SK-MEL-5 (cell line): ENCODE results near the gene XRCC6. TPM values are rescaled to one million over a fixed set of nuclear protein-coding genes. Genes with fewer than 3 reads are reported as not detected.
A peak's percentile ranks its signal among the peaks of the same experiment; 100 is the strongest.
"Not testable (repeated sequence)": the region's sequence is repeated elsewhere in the genome, so short reads cannot be mapped to it uniquely, and the experiment has no call there.

Source experiments
- DNase-seq: peaks from one replicate; pipeline ENCODE4 v3.0.0-alpha.2; 2016; ENCODE audit warnings: low read depth, low spot score
- in situ Hi-C: cut with HindIII; loops from 2 replicates; pipeline ENCODE4 v1.10.0; 2016; ENCODE audit warnings: low sequenced_read_pairs, high pct_unique_total_duplicates, low pct_unique_long_range_greater_than_20kb
- total RNA-seq: library from RNA; depleted of rRNA; stranded (reverse); fragments of >200 nt; shearing (Covaris generic); gene quantifications from 2 replicates; pipeline ENCODE4 v1.2.3, GENCODE V29; 2014

XRCC6 gene
- total RNA-seq, 1 experiment from 2014 or later = 584 TPM

DNA sequence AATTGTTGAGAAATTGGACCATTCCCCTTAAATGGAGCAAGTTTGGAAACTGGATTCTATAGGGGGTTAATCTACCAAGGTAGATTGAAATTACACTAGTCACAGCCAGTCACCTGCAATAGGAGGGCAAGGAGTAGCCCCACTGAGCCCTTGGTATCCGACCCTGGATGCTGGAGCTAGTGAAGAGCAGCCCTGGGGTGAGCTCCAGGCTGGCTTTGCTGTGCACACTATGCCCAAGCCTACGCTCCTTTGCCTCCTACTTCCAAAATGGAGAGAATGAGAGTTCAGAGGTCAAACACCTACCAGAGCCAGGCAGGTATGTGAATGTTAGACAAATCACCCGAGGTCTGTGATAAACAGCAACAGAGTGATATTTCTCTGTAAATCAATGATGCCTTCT, 43.9 kb downstream of the XRCC6 start:
- in situ Hi-C loops = no loop called here

DNA sequence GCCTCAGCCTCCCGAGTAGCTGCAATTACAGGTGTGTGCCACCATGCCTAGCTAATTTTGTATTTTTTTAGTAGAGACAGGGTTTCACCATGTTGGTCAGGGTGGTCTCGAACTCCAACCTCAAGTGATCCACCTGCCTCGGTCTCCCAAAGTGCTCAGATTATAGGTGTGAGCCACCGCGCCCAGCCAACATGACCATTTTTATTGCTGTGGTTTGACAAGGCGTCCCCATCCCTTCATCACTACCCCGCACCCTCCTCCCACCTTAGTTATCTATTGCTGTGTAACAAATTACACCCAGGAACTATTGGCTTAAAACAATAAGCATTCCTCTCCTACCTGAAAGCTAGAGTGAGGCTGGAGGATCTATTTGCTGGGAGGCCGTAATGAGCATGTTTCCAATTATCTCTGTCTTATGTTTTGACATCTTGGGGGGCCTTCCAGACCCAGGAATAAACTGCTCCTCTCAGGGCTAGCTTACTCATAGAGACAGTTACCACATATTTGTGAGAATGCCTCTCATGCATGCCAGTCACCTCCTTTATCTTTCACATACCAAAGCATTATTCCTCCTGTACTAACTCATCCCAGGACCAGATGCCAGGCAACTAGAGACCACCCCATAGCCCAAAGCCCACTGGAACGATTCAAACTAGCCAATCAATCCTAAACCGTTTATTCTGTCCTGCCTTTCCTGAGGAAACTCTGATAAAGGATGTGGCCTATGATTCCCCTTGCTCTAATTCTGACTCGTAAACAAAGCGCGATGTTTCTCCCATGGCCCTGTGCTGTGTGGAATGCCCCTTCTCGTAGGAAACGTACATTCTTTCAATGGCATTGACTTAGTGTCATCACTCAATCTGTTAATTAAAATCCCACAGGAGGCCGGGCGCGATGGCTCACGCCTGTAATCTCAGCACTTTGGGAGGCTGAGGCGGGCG, 48.1 kb downstream of the XRCC6 start:
- DNase-seq = no peak
- in situ Hi-C loops = no loop called here

More for the DNA sequence above, 43.9 kb downstream of the XRCC6 start:
- no peak for DNase-seq

DNA sequence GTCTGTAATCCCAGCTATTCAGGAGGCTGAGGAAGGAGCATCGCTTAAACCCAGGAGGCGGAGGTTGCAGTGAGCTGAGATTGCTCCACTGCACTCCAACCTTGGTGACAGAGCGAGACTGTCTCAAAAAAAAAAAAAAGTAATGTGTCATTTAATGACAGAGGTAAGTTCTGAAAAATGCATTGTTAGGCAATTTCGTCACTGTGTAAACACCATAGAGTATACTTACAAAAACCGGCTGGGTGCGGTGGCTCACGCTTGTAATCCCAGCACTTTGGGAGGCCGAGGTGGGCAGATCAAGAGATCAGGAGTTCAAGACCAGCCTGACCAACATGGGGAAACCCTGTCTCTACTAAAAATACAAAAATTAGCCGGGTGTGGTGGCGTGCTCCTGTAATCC, 51.0 kb downstream of the XRCC6 start:
- in situ Hi-C loops = not testable (repeated sequence)

DNA sequence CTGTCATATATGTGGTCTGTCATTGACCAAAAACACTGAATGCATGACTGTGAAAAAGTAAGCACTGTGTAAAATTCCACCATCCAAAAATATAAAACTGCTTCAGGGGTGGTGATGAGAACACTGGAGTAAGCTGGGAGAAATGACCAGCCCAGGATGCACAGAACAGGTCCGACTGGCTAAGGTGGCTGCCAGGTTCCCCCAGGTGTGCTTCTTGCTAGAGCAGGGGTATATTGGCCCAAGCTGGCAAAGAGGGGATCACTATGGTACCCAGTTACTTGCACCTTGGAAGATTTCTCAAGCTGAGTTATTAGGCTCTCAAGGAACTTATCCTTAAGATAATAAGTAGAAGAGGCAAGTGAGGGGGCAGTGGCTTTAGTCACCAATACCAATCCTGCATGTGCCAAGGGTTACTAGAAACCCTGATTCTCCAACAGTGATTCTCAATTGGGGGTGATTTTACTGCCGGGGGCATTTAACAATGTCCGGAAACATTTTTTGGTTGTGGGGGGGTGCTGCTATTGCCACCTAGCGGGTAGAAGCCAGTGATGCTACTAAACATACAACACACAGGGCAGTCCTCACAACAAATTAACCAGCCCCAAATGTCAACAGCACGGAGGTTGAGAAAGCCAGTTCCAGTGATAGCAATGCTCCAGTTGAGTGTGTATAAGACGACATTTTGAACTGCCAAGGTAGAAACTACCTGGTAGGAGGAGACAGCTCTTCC, 51.9 kb downstream of the XRCC6 start:
- in situ Hi-C loops = no loop called here
- peak; percentile 67 for DNase-seq

More for the DNA sequence above, 51.0 kb downstream of the XRCC6 start:
- DNase-seq = not testable (repeated sequence)

DNA sequence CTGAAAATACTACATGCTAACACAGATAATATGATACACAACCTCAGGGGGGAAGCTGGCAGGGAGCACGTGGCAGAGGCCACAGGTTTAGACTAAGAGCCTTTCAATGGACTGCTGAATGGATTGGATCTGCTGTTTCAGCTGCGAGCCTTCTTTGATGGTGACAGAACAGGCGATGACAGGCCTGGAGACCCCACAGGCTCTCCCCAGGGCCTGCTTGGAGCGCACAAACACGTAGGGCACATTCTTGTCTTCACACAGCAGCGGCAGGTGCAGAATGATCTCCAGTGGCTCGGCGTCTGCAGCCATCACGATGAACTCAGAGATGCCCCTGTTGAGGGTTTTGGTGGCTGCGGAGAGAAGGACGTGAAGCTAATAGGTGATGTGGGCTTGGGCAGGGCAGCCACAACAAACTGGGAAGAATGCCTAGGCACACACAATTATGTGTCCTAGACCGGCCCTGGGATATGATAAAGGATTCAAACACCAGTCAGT, 53.8 kb downstream of the XRCC6 start:
- in situ Hi-C loops = no loop called here
- DNase-seq = no peak

DNA sequence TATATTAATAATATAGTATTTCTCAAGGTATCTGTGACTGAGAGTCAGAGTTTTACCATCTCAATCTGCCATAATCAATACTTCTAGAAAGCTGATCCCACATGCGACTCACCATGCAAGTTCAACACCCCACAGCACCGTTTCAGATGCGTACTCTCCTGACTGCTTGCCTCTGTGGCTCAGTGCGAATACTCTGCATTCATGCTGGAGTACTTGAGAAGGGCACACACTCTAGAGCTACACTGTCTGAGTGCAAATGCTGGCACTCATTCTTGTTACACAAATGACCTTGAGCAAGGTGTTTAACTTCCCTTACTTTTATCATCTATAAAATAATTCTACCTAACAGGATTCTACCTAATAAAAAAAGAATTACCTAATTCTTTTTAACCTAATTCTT, 55.0 kb downstream of the XRCC6 start:
- in situ Hi-C loops = no loop called here

DNA sequence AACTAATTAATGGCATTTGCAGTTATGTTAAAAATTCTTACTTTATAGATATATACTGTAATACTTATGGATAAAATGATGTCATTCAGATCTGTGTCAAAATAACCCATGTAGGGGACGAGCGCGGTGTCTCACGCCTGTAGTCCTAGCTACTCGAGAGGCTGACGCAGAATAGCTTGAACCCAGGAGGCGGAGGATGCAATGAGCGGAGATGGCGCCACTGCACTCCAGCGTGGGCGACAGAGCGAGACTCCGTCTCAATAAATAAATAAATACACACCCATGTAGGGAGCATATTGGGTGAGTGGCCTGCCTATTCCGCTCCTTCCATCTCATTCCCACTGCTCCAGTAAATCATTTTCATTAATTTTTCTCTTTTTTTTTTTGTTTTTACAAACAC, 60.5 kb downstream of the XRCC6 start:
- in situ Hi-C loops = no loop called here
- DNase-seq = peak; percentile 16

More for the DNA sequence above, 55.0 kb downstream of the XRCC6 start:
- DNase-seq = no peak

DNA sequence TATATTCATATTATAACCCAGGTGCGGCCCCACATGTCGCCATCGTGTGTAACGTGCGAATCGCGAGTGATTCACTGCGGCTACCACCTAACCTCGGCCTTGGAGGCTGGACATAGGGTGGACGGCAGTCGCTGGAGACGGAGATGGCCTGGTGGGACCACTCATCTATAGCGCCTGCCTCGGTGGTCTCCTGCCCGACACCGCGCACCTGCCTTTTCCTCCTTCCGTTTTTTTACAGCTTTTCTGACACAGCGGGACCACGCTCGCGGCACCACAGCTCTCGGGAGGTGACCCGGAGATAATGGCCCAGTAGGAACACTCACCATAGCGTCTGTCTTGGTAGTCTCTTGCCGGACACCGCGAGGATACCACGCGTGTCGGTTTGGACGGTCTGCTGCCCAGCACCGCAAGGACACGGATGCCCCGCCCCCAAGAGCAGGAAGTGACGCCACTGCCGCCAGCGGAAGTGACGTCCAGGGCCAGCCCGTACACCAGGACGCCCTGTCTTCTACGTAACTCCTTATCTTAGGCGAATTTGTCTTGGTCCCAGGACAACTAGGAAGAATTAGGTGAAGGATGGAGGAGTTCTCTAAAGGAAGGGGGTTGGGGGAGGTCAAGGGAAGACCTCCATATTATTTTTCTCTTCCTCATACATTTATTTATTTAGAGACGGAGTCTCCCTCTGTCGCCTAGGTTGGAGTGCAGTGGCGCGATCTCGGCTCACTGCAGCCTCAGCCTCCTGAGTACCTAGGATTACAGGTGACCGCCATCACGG, 61.1 kb downstream of the XRCC6 start:
- peak; percentile 83 for DNase-seq

DNA sequence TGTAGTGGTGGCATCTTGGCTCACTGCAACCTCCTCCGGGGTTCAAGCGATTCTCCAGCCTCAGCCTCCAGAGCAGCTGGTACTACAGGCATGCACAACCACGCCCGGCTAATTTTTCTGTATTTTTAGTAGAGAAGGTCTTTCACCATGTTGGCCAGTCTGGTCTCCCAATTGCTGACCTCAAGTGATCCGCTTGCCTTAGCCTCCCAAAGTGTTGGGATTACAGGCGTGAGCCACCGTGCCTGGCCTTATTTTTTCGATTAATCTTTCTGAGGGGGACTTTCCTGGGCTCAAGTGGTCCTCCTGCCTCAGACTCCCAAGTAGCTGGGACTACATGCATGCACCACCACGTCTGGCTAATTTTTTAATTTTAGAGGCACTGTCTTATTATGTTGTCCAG, 62.0 kb downstream of the XRCC6 start:
- DNase-seq = no peak
- in situ Hi-C loops = no loop called here

More for the DNA sequence above, 61.1 kb downstream of the XRCC6 start:
- in situ Hi-C loops = no loop called here

DNA sequence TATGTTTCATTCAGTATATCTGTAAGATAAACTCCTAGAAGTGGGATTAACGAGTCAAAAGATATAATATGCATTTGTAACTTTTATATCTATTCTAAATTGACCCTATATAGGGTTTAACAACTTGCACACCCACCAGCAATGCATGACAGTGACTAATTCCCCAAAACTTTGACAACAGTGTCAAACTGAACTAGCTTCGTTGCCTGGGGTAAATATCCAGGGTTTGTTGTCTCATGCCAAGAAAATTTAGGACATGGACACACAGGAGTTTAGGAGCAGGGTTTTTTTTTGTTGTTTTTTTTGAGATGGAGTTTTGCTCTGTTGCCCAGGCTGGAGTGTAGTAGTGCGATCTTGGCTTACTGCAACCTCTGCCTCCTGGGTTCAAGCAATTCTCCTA, 62.5 kb downstream of the XRCC6 start:
- DNase-seq = no peak

DNA sequence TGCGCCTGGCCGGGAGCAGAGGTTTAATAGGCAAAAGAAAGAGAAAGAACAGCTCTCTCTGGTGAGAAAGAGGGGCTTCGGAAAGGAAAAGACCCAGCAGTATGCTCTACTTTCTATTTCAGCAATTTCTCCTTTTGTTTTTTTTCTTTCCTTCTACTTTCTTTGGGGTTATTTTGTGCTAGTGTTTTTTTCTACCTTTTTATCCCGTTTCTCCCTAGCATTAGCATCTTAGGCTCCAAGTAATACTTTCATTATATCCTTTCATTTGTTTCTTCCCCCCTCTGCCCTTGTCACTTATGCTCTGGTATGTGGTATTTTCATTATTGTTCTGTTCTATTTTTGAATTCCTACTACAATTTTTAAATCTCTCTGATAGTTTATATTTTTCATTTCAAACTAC, 63.1 kb downstream of the XRCC6 start:
- in situ Hi-C loops = no loop called here
- DNase-seq = no peak

More for the DNA sequence above, 62.5 kb downstream of the XRCC6 start:
- in situ Hi-C loops = no loop called here

DNA sequence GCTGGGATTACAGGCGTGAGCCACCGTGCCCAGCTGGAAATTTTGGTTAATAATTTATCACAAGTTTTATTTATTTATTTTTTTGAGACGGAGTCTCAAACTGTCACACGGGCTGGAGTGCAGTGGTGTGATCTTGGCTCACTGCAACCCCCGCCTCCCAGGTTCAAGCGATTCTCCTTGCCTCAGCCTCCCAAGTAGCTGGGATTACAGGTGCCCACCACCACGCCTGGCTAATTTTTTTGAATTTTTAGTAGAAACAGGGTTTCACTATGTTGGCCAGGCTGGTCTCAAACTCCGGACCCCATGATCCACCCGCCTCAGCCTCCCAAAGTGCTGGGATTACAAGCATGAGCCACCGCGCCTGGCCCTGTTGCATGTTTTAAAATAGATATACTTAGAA, 65.8 kb downstream of the XRCC6 start:
- DNase-seq, in situ Hi-C loops: not testable (repeated sequence)

DNA sequence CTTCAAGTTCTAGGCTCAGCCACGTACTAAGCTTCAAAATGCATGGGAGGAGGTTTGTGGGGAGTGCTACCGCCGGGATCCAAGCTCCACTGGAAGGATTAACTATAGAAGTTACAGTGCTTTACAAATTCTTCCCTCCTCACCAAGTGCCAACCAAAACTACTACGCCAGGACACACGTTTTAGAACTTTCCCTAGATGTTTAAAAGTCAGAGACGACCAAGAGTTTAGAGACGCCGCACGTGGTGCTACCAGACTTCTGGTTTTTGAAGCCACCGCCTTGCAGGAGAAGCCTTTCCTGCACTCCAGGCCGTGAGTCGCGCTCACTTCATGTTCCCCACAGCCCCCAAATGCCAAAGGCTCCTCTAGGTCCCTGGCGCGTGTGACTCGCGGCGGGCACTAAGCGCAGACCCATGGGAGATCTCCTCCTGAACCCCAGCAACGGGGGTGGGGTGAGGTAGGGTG, 66.8 kb downstream of the XRCC6 start:
- peak; percentile 25 for DNase-seq
- in situ Hi-C loops = no loop called here

DNA sequence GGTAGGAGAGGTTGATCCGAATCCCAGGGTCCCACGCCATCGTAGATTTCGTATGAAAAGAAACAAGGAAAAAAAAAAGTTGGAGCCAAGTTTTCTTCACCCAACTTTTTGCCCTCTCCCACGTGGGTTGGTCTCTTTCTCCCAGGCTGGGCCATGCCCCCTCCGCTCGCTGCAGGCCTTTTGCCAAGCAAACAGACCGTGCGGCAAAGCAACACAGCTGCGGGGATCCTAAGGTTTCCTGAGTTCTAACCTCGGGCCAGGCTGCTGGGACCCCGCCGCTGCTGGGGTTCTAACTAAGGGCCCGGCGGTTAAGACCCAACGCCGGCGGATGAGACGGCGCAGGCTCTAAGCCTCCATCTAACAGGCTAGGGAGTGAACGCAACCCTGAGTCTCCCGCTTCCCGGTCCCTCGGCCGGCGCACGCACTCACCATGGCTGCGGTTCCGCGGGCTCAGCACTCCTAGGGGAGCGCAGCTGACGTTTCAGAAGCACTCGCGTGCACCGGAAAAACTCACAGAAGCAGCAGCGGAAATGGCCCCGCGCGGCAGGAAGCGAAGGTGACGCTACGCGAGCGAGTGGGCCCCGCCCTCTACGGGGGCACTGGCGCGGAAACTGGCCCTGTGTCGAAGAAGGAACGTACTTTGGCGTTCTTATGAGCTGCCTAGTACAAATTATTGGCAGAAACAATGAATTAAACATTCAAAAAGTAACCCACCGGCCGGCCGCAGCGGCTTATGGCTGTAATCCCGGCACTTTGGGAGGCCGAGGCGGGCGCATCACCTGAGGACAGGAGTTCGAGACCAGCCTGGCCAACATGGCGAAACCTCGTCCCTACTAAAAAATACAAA, 67.5 kb downstream of the XRCC6 start, which contains the start of gene SNU13:
Gene SNU13 (minus strand): TSS at position 503 of the 847 bp plus-strand sequence. CDS start 71 bp downstream, at position 432.
- peak; percentile 96 for DNase-seq
- in situ Hi-C loops = no loop called here

DNA sequence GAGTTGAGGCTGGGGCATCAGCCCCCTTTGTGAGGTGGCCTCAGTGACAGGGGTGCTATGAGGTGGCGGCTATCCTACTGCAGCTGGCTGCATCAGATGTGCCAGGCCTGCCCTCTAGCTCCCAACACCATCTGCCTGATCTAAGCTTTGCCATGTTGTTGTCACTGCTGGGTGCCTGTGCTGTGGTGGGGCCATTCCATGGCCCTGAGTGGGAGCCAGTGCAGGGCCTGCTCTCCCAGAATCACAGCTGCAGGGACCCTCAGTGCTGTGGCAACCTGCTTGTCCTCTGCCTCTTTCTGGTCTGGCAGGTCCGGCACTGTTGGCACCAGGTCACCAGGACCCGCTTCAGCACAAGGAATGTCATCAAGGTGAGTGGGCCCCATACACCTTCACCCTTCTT, 69.4 kb downstream of the XRCC6 start:
- in situ Hi-C loops = no loop called here
- DNase-seq = no peak

DNA sequence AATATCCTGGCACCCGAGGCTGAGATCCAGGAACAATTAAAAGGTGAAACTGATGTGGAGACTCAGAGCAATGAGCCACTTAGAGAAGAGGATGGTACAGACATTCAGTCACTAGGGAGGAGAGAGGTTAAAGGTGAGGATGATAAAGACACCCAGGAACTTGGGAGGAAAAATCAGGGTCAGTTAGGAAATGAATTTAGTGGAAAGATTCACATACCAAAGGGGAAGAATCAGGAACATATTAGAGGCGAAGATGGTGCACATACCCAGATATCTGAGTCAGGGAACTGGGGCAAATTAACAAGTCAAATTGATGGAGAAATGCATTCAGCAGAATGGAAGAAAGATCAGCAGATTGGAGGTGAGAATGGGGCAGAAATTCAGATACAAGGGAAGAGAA, 74.1 kb downstream of the XRCC6 start:
- in situ Hi-C loops = no loop called here
- DNase-seq = no peak

DNA sequence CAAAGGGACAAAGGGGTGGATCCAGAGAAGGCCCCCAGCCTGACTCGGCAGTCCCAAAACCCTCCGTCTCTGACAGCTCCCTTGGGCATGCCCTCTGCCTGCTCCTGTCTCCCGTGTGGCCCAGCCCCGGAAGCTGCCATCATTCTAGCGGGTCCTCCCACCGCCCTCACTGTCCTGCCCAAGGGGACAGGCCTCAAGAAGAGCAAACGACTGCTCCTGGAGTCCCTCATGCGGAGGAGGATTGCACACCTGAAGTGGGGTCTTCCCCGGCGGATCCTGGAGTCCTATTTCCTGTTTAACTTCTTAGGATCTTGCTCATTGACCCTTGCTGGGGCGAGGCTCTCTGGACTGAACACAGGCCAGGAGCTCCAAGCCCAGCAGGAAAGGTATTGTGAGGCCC, 75.6 kb downstream of the XRCC6 start:
- DNase-seq = no peak
- in situ Hi-C loops = no loop called here
